HFF-Myc (cell line): ENCODE data around the gene EEFSEC.
A peak's percentile ranks its signal among the peaks of the same experiment; 100 is the strongest.

Source experiments
- DNase-seq: peaks from one replicate; pipeline ENCODE4 v3.0.0-alpha.2; 2011; ENCODE audit warnings: low read depth; ENCODE audit errors: extremely low read depth
- H3K4me3 ChIP-seq: replicated peaks from 2 replicates; pipeline ENCODE4 v1.5.1; 2011; ENCODE audit warnings: low read depth, mild to moderate bottlenecking, control low read depth, low read length
- CTCF ChIP-seq: IDR thresholded peaks from 2 replicates; pipeline ENCODE4 v1.5.1; 2012; ENCODE audit warnings: mild to moderate bottlenecking, low read depth, low read length, control low read depth; ENCODE audit errors: missing control alignments

Gene EEFSEC

GRCh38 chr3:128438488-128439072 is 285.3 kb downstream of the EEFSEC start:
- TF ChIP-seq CTCF, result peak; percentile 64
- no peak for DNase-seq

GRCh38 chr3:128439226-128439625 is 285.9 kb downstream of the EEFSEC start:
- DNase-seq, result no peak
- no peak overlapping the region for H3K4me3 ChIP-seq
- no peak for TF ChIP-seq CTCF

More at GRCh38 chr3:128438488-128439072, 285.3 kb downstream of the EEFSEC start:
- no peak overlapping the region for H3K4me3 ChIP-seq

GRCh38 chr3:128442070-128442469 is 288.8 kb downstream of the EEFSEC start:
- H3K4me3 ChIP-seq, result no peak overlapping the region
- no peak for TF ChIP-seq CTCF
- no peak for DNase-seq

GRCh38 chr3:128442949-128443348 is 289.7 kb downstream of the EEFSEC start:
- no peak for DNase-seq
- TF ChIP-seq CTCF, result no peak
- no peak overlapping the region for H3K4me3 ChIP-seq

- no peak for DNase-seq
- no peak for TF ChIP-seq CTCF
- no peak overlapping the region for H3K4me3 ChIP-seq
Measured at GRCh38 chr3:128443771-128444170, 290.5 kb downstream of the EEFSEC start.

- no peak for TF ChIP-seq CTCF
- no peak overlapping the region for H3K4me3 ChIP-seq
- no peak for DNase-seq
Measured at GRCh38 chr3:128445357-128445756, 292.1 kb downstream of the EEFSEC start.

GRCh38 chr3:128446821-128447220 is 293.5 kb downstream of the EEFSEC start:
- no peak for TF ChIP-seq CTCF
- no peak overlapping the region for H3K4me3 ChIP-seq
- DNase-seq, result no peak
